PC-9 (cell line): ENCODE measurements around the gene PKHD1. TPM values are rescaled to one million over a fixed set of nuclear protein-coding genes. Genes with fewer than 3 reads are reported as not detected.
"Not testable (repeated sequence)": the region's sequence is repeated elsewhere in the genome, so short reads cannot be mapped to it uniquely, and the experiment has no call there.

Experiments used
- BruUV-seq: library from RNA; stranded (reverse); fragments of 400-500 nt; replicated peaks from 2 replicates; lab custom pipeline; 2021; lab: Mats Ljungman, UMichigan
- CTCF ChIA-PET: fragments of 300-600 bp; sonication (Branson Sonifier 250); formaldehyde crosslinking; loops from one replicate; lab custom pipeline; 2022; ENCODE audit warnings: antibody characterized with exemption; lab: Charles Lee
- POLR2A ChIA-PET: fragments of 300-600 bp; sonication (Branson Sonifier 250); formaldehyde crosslinking; loops from one replicate; lab custom pipeline; 2022; ENCODE audit warnings: antibody characterized with exemption; ENCODE audit not compliant: unreplicated experiment; lab: Charles Lee
- DNase-seq, 2 experiments: peaks; one replicate each; pipeline versions ENCODE4 v3.0.0 to v3.0.0-alpha.2; 2015 to 2022; ENCODE audit warnings: mixed read lengths in 1 of 2
- H2AFZ ChIP-seq: fragments of 200-600 bp; sonication (generic); 2 replicates; pipeline ENCODE4 v1.8.1; 2017; ENCODE audit warnings: antibody characterized with exemption
- H3F3A ChIP-seq: fragments of 200-600 bp; sonication (generic); 2 replicates; pipeline ENCODE4 v1.8.1; 2017; ENCODE audit warnings: antibody characterized with exemption, mild to moderate bottlenecking, low read depth; ENCODE audit not compliant: insufficient read depth
- H3K27ac ChIP-seq: fragments of 200-600 bp; sonication (generic); 2 replicates; pipeline ENCODE4 v1.6.1; 2016; ENCODE audit warnings: mixed run types
- H3K27me3 ChIP-seq: fragments of 200-600 bp; sonication (generic); 2 replicates; pipeline ENCODE4 v1.6.1; 2016; ENCODE audit warnings: low read depth, mixed run types; ENCODE audit not compliant: insufficient read depth
- H3K36me3 ChIP-seq: fragments of 200-600 bp; sonication (generic); 2 replicates; pipeline ENCODE4 v1.6.1; 2016; ENCODE audit warnings: low read depth, mixed run types
- H3K4me1 ChIP-seq: fragments of 200-600 bp; sonication (generic); replicated peaks from 2 replicates; pipeline ENCODE4 v1.6.1; 2016; ENCODE audit warnings: mixed run types; ENCODE audit not compliant: insufficient read depth
- H3K4me2 ChIP-seq: fragments of 200-600 bp; sonication (generic); 2 replicates; pipeline ENCODE4 v1.6.1; 2017; ENCODE audit warnings: mixed run types
- H3K4me3 ChIP-seq: fragments of 200-600 bp; sonication (generic); 2 replicates; pipeline ENCODE4 v1.6.1; 2016; ENCODE audit warnings: mixed run types
- H3K79me2 ChIP-seq: fragments of 200-600 bp; sonication (generic); 2 replicates; pipeline ENCODE4 v1.6.1; 2017; ENCODE audit warnings: low read depth, mixed run types
- H3K9me2 ChIP-seq: fragments of 200-600 bp; sonication (generic); 2 replicates; pipeline ENCODE4 v1.8.1; 2017; ENCODE audit warnings: mild to moderate bottlenecking; ENCODE audit not compliant: insufficient read depth
- H3K9me3 ChIP-seq: fragments of 200-600 bp; sonication (generic); 2 replicates; pipeline ENCODE4 v1.8.1; 2016; ENCODE audit warnings: low read depth; ENCODE audit not compliant: insufficient read depth
- H4K20me1 ChIP-seq: fragments of 200-600 bp; sonication (generic); 2 replicates; pipeline ENCODE4 v1.8.1; 2017; ENCODE audit not compliant: insufficient read depth
- EZH2 ChIP-seq: fragments of 200-600 bp; sonication (generic); IDR thresholded peaks from 2 replicates; pipeline ENCODE4 v1.8.0; 2017; ENCODE audit warnings: antibody characterized with exemption, low read depth
- intact Hi-C: fragments of 100-400 bp; cut with micrococcal nuclease; formaldehyde crosslinking; loops from one replicate; pipeline ENCODE4 v1.10.0; 2022; ENCODE audit not compliant: unreplicated experiment
- total RNA-seq: library from RNA; stranded (reverse); gene quantifications from 2 replicates; pipeline ENCODE4 v1.2.3, GENCODE V29; 2021
- TF ChIP-seq, protein P1 (sequence below): fragments of 200-600 bp; sonication (generic); conservative IDR thresholded peaks from 2 replicates; pipeline ENCODE4 v1.6.1; 2017; ENCODE audit warnings: mixed run types, antibody characterized with exemption, mild to moderate bottlenecking, moderate library complexity

The PKHD1 gene
- total RNA-seq, 1 experiment from 2014 or later: not detected

DNA sequence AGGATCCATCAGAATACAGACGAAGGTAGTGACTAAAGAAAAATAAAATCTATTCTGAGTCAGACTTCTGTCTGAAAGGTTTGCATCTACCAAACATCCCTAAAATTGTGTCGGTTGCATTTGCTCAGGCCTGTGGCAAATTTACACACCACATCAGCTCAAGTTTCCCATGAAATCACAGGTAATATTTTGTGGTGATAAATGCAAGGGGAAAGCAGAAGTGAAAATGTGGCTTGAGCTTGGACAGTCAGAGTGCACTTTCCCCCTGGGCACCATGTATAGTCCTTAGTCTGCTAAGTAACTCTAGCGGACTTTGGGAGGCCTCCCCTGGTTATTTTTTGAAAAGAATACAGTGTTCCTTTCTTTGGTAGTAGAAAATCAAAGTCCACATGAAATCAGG, 159.1 kb downstream of the PKHD1 start:
- POLR2A ChIA-PET: no interaction called here
- BruUV-seq: no TSS peak

DNA sequence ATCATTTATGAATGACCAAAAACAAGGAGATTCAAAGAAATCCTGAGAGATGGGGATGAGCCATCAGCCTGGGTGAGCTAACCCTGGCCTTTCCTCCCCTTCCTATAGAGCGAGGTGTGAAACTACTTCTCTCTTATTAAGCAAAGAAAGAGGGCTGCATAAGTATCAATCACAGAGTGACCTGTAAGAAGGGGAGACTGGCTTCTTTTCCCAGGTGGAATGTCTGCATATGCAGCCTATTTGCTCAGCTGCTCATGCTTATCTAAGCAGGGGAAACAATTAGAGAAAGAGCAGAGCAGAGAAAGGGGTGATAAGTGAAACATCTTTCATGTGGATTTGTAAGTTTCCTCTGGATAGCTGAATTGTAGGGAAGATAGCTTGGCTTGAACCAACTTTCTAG, 160.0 kb downstream of the PKHD1 start:
- TF ChIP-seq EZH2: no peak
- no peak overlapping the region for H3K27ac ChIP-seq
- no peak overlapping the region for H2AFZ ChIP-seq
- no peak for DNase-seq
- CTCF ChIA-PET: no interaction called here
- H3F3A ChIP-seq: no peaks in the 10 kb centered on the region
- no peaks in the 10 kb centered on the region for H3K79me2 ChIP-seq
- H3K27me3 ChIP-seq: no peaks in the 10 kb centered on the region; the same call in 1 of the 2 replicates
- H3K4me2 ChIP-seq: no peak overlapping the region
- POLR2A ChIA-PET: no interaction called here
- intact Hi-C loops: no loop called here
- H3K4me3 ChIP-seq: no peak overlapping the region
- no peaks in the 10 kb centered on the region for H3K4me1 ChIP-seq
- no peaks in the 10 kb centered on the region for H3K9me2 ChIP-seq
- no TSS peak for BruUV-seq
- no peaks in the 10 kb centered on the region for H3K9me3 ChIP-seq
- no peaks in the 10 kb centered on the region for H3K36me3 ChIP-seq
- H4K20me1 ChIP-seq: no peaks in the 10 kb centered on the region

More for the DNA sequence above, 159.1 kb downstream of the PKHD1 start:
- Histone ChIP-seq H2AFZ (no peak overlapping the region), H3K4me3 (no peak overlapping the region), H3K4me2 (no peak overlapping the region), H3K27ac (no peak overlapping the region), H3K36me3 (no peaks in the 10 kb centered on the region), H3F3A (no peaks in the 10 kb centered on the region), H3K79me2 (no peaks in the 10 kb centered on the region), H4K20me1 (no peaks in the 10 kb centered on the region), H3K9me3 (no peaks in the 10 kb centered on the region), H3K27me3 (no peaks in the 10 kb centered on the region; the same call in 1 of the 2 replicates), H3K9me2 (no peaks in the 10 kb centered on the region), H3K4me1 (no peaks in the 10 kb centered on the region)
- DNase-seq: no peak
- TF ChIP-seq, protein P1, sequence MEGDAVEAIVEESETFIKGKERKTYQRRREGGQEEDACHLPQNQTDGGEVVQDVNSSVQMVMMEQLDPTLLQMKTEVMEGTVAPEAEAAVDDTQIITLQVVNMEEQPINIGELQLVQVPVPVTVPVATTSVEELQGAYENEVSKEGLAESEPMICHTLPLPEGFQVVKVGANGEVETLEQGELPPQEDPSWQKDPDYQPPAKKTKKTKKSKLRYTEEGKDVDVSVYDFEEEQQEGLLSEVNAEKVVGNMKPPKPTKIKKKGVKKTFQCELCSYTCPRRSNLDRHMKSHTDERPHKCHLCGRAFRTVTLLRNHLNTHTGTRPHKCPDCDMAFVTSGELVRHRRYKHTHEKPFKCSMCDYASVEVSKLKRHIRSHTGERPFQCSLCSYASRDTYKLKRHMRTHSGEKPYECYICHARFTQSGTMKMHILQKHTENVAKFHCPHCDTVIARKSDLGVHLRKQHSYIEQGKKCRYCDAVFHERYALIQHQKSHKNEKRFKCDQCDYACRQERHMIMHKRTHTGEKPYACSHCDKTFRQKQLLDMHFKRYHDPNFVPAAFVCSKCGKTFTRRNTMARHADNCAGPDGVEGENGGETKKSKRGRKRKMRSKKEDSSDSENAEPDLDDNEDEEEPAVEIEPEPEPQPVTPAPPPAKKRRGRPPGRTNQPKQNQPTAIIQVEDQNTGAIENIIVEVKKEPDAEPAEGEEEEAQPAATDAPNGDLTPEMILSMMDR: no peak
- no peak for TF ChIP-seq EZH2
- CTCF ChIA-PET: interaction anchor here (1.1 kb wide), 1 partner anchor 12 kb away, joined by 3 read pairs; no protein-coding TSS in a partner anchor
- intact Hi-C loops: no loop called here

DNA sequence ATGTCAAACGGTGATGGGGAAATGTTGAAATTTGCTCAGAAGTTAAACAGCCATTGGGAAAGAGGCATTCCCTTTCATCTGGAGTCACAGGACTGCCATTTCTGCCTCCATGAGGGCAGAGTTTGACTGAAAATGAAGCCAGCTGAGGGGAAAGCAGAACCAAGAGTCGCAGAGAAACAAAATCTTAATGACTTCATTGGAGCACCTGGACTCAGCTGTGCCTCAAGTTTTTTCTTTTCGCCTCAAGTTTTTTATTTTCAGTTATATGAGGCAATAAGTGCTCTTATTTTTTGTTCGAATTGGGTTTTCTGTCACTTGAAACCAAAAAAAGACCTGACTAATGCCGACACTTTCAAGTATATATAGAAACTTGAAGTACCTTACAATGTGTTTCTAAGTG, 161.3 kb downstream of the PKHD1 start:
- Histone ChIP-seq H2AFZ (no peak overlapping the region), H3F3A (no peaks in the 10 kb centered on the region), H3K4me3 (no peak overlapping the region), H3K9me3 (no peaks in the 10 kb centered on the region), H4K20me1 (no peaks in the 10 kb centered on the region), H3K27me3 (no peaks in the 10 kb centered on the region; the same call in 1 of the 2 replicates), H3K4me1 (no peaks in the 10 kb centered on the region), H3K9me2 (no peaks in the 10 kb centered on the region), H3K27ac (no peak overlapping the region), H3K4me2 (no peak overlapping the region), H3K36me3 (no peaks in the 10 kb centered on the region), H3K79me2 (no peaks in the 10 kb centered on the region)
- no peak for DNase-seq
- BruUV-seq: no TSS peak
- intact Hi-C loops: no loop called here
- TF ChIP-seq EZH2: no peak
- TF ChIP-seq, protein P1: no peak
- ChIA-PET POLR2A (no interaction called here), CTCF (no interaction called here)

DNA sequence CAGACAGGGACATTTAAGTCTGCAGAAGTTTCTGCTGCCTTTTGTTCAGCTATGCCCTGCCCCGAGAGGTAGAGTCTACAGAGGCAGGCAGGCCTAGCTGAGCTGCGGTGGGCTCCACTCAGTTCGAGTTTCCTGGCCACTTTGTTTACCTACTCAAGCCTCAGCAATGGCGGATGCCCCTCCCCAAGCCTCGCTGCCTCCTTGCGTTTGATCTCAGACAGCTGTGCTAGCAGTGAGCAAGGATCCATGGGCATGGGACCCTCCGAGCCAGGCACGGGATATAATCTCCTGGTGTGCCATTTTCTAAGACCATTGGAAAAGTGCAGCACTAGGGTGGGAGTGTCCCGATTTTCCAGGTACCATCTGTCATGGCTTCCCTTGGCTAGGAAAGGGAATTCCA, 164.9 kb downstream of the PKHD1 start:
- H3K27ac ChIP-seq, H3K9me2 ChIP-seq, H3K4me2 ChIP-seq, H3K36me3 ChIP-seq, H2AFZ ChIP-seq, H3K27me3 ChIP-seq, H3K4me3 ChIP-seq, H3K4me1 ChIP-seq, H3K9me3 ChIP-seq, H4K20me1 ChIP-seq, BruUV-seq, H3F3A ChIP-seq, H3K79me2 ChIP-seq, CTCF ChIA-PET, POLR2A ChIA-PET, intact Hi-C loops, DNase-seq: not testable (repeated sequence)

DNA sequence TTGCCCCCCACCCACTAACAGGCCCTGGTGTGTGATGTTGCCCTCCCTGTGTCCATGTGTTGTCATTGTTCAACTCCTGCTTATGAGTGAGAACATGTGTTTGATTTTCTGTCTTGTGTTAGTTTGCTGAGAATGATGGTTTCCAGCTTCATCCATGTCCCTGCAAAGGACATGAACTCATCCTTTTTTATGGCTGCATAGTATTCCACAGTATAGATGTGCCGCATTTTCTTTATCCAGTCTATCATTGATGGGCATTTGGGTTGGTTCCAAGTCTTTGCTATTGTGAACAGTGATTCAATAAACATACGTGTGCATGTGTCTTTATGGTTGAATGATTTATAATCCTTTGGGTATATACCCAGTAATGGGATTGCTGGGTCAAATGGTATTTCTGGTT, 169.1 kb downstream of the PKHD1 start:
- H3K27ac ChIP-seq, H2AFZ ChIP-seq, BruUV-seq, H3K9me2 ChIP-seq, H3K79me2 ChIP-seq, intact Hi-C loops, POLR2A ChIA-PET, H3K4me1 ChIP-seq, H3K27me3 ChIP-seq, H3K4me3 ChIP-seq, DNase-seq, H3K4me2 ChIP-seq, H3K9me3 ChIP-seq, H3F3A ChIP-seq, H3K36me3 ChIP-seq, H4K20me1 ChIP-seq: not testable (repeated sequence)
- CTCF ChIA-PET: interaction anchor here (0.7 kb wide), 1 partner anchor 41 kb away, joined by 3 read pairs; no protein-coding TSS in a partner anchor
